Caco-2 (cell line): ENCODE measurements around the gene HOXB7. TPM values are rescaled to one million over a fixed set of nuclear protein-coding genes. Genes with fewer than 3 reads are reported as not detected.

Experiments used
- BruUV-seq: library from RNA; stranded (reverse); fragments of 400-500 nt; replicated peaks from 2 replicates; lab custom pipeline; 2021; lab: Mats Ljungman, UMichigan
- CTCF ChIA-PET: fragments of 300-600 bp; sonication (Branson Sonifier 250); formaldehyde crosslinking; loops from one replicate; lab custom pipeline; 2022; ENCODE audit warnings: antibody characterized with exemption; lab: Charles Lee
- POLR2A ChIA-PET: fragments of 300-600 bp; sonication (Branson Sonifier 250); formaldehyde crosslinking; loops from one replicate; lab custom pipeline; 2022; ENCODE audit warnings: antibody characterized with exemption; lab: Charles Lee
- DNase-seq, 2 experiments: peaks; one replicate each; pipeline versions ENCODE4 v3.0.0 to v3.0.0-alpha.2; 2020 to 2022
- H3K27me3 ChIP-seq: replicated peaks from 2 replicates; pipeline ENCODE4 v1.6.0; 2011; ENCODE audit warnings: low read length; ENCODE audit not compliant: control insufficient read depth, insufficient read depth
- H3K36me3 ChIP-seq: 2 replicates; pipeline ENCODE4 v1.5.1; 2011; ENCODE audit warnings: low read length; ENCODE audit not compliant: control insufficient read depth, insufficient read depth
- H3K4me1 ChIP-seq: fragments of 250-450 bp; sonication (Bioruptor Pico); 2 replicates; pipeline ENCODE4 v1.5.1; 2020; ENCODE audit warnings: mild to moderate bottlenecking
- H3K4me3 ChIP-seq: 2 replicates; pipeline ENCODE4 v1.5.1; 2011; ENCODE audit warnings: low read depth, mild to moderate bottlenecking, control low read depth, low read length
- H3K9me3 ChIP-seq: fragments of 250-450 bp; sonication (Bioruptor Pico); 2 replicates; pipeline ENCODE4 v1.5.1; 2020; ENCODE audit warnings: mild to moderate bottlenecking, moderate library complexity
- H3K27ac Mint-ChIP-seq: one replicate; pipeline ENCODE4 v1.8.0; 2022; ENCODE audit warnings: mixed read lengths; ENCODE audit not compliant: unreplicated experiment
- H3K27me3 Mint-ChIP-seq: one replicate; pipeline ENCODE4 v1.8.0; 2022; ENCODE audit warnings: mixed read lengths; ENCODE audit not compliant: insufficient read depth, unreplicated experiment
- H3K36me3 Mint-ChIP-seq: one replicate; pipeline ENCODE4 v1.8.0; 2022; ENCODE audit warnings: mild to moderate bottlenecking, mixed read lengths; ENCODE audit not compliant: insufficient read depth, unreplicated experiment
- H3K4me1 Mint-ChIP-seq: one replicate; pipeline ENCODE4 v1.8.0; 2022; ENCODE audit warnings: low read depth, mixed read lengths; ENCODE audit not compliant: unreplicated experiment
- H3K4me3 Mint-ChIP-seq: one replicate; pipeline ENCODE4 v1.8.0; 2022; ENCODE audit warnings: mild to moderate bottlenecking, moderate library complexity, mixed read lengths; ENCODE audit not compliant: unreplicated experiment
- H3K9me3 Mint-ChIP-seq: one replicate; pipeline ENCODE4 v1.8.0; 2022; ENCODE audit warnings: mixed read lengths; ENCODE audit not compliant: unreplicated experiment
- intact Hi-C: fragments of 100-400 bp; cut with micrococcal nuclease; formaldehyde crosslinking; loops from one replicate; pipeline ENCODE4 v1.10.0; 2022; ENCODE audit not compliant: unreplicated experiment
- total RNA-seq: library from RNA; stranded (reverse); gene quantifications from 2 replicates; pipeline ENCODE4 v1.2.3, GENCODE V29; 2022
- TF ChIP-seq, protein P1 (sequence below), 2 experiments: fragments of 200-600 bp in 1 of 2; IDR thresholded peaks; 1 replicate in 1 of 2; 2 replicates in 1 of 2; pipeline versions ENCODE4 v1.5.1 to v1.8.0; 2011 to 2022; ENCODE audit warnings: antibody characterized with exemption in 1 of 2, control low read depth in 1 of 2, inconsistent platforms in 1 of 2, low read depth in 1 of 2, low read length in 1 of 2, mild to moderate bottlenecking in 1 of 2, moderate library complexity in 1 of 2; ENCODE audit not compliant: insufficient read depth in 1 of 2, severe bottlenecking in 1 of 2, unreplicated experiment in 1 of 2

The HOXB7 gene
- total RNA-seq, 1 experiment from 2014 or later, result 28.2 TPM

DNA sequence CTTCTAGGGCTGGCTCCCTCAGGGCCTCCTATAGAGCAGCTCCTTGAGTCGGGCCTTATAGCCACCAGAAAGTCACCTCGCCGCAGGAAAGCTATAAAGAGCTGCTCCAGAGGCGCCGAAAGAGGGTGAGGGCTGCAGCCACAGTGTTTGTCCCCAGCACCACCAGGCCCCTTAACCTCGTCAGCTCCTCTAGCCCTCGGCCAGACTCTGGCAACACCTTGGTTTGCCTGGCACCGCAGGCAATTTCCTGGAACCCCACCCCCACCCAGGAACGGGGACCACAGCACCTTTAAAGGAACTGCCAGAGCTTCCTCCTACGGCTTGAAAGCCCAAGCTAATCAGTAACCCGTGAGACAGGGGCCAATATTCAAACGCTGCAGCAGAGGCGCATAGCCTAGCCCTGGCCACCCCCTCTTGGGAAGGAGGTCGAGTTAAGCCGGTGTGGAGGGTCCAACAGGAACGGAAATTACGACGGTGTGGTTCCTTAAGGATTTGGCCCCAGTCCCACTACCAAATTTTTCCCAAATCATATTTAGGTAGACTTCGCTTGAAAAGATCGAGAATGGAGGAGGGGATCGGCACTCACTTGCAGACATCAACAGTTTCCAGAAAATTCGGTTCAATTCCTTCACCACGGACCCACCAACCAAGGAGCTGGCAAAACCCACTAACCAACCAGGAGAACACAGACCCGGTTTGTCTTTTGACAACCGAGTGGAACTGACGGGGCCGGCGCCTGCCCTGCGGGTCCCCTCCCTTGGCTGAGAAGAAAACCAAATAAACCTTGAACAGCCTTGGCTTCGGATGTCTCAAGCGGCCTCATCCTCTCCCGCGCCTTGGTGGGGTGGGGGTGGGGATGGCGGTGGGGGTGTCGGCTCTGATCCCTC is 9.0 kb downstream of the HOXB7 start:
- no peaks in the 10 kb centered on the region for H3K9me3 Mint-ChIP-seq
- DNase-seq, result peak; percentile 60 to 77
- TF ChIP-seq, protein P1, sequence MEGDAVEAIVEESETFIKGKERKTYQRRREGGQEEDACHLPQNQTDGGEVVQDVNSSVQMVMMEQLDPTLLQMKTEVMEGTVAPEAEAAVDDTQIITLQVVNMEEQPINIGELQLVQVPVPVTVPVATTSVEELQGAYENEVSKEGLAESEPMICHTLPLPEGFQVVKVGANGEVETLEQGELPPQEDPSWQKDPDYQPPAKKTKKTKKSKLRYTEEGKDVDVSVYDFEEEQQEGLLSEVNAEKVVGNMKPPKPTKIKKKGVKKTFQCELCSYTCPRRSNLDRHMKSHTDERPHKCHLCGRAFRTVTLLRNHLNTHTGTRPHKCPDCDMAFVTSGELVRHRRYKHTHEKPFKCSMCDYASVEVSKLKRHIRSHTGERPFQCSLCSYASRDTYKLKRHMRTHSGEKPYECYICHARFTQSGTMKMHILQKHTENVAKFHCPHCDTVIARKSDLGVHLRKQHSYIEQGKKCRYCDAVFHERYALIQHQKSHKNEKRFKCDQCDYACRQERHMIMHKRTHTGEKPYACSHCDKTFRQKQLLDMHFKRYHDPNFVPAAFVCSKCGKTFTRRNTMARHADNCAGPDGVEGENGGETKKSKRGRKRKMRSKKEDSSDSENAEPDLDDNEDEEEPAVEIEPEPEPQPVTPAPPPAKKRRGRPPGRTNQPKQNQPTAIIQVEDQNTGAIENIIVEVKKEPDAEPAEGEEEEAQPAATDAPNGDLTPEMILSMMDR (IDR thresholded peaks at IDR 0.05; ENCODE audit: insufficient read depth in 1 of 2, low read depth in 1 of 2, low read length in 1 of 2, severe bottlenecking in 1 of 2, unreplicated experiment in 1 of 2), result no peak
- ChIA-PET CTCF (interaction anchor here (0.5 to 2.0 kb wide), 26 partner anchors 8 to 660 kb away, joined by 3 to 28 read pairs (median 4); partner anchors contain the start of genes ATP5MC1, HOXB5, HOXB8 and HOXB9), POLR2A (interaction anchor here (0.6 kb wide), 1 partner anchor 8 kb away, joined by 3 read pairs; no protein-coding TSS in a partner anchor)
- Histone ChIP-seq H3K36me3 (no peaks in the 10 kb centered on the region), H3K27me3 (peaks cover 4% of the 10 kb centered on the region), H3K9me3 (no peaks in the 10 kb centered on the region), H3K4me3 (peak overlapping the region; percentile 34), H3K4me1 (peaks cover 45% of the 10 kb centered on the region)
- BruUV-seq, result no TSS peak
- H3K4me3 Mint-ChIP-seq, result peak overlapping the region; percentile 74
- no peaks in the 10 kb centered on the region for H3K36me3 Mint-ChIP-seq
- peaks cover 41% of the 10 kb centered on the region for H3K4me1 Mint-ChIP-seq
- peaks cover 28% of the 10 kb centered on the region for H3K27me3 Mint-ChIP-seq
- intact Hi-C loops, result no loop called here
- no peak overlapping the region for H3K27ac Mint-ChIP-seq

DNA sequence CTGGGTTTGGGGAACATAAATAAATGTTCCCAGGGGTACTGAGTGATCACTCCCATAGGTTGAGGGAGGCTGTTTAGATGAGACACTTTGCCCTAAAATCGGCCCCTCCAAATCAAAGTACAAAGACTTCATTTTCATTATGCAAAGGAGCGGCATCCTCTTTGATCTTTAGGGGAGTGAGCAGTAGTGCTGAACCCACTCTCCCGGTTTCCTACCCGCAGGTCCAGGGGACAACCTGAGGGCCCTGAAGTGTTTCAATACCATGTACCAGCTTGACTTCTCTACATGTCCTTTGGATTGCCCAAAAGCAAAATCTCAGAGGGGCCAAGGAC is 9.6 kb downstream of the HOXB7 start:
- ChIA-PET CTCF (interaction anchor here (0.5 to 2.0 kb wide), 21 partner anchors 8 to 659 kb away, joined by 3 to 28 read pairs (median 3); partner anchors contain the start of genes ATP5MC1, HOXB5, HOXB8 and HOXB9), POLR2A (interaction anchor here (0.6 kb wide), 1 partner anchor 9 kb away, joined by 3 read pairs; no protein-coding TSS in a partner anchor)
- TF ChIP-seq, protein P1 (IDR thresholded peaks at IDR 0.05; ENCODE audit: insufficient read depth in 1 of 2, low read depth in 1 of 2, low read length in 1 of 2, severe bottlenecking in 1 of 2, unreplicated experiment in 1 of 2), result no peak
- H3K9me3 Mint-ChIP-seq, result no peaks in the 10 kb centered on the region
- peaks cover 28% of the 10 kb centered on the region for H3K27me3 Mint-ChIP-seq
- H3K4me3 Mint-ChIP-seq, result no peak overlapping the region
- BruUV-seq, result no TSS peak
- H3K4me1 Mint-ChIP-seq, result peaks cover 41% of the 10 kb centered on the region
- H3K27ac Mint-ChIP-seq, result no peak overlapping the region
- H3K36me3 ChIP-seq, result no peaks in the 10 kb centered on the region
- intact Hi-C loops, result no loop called here
- no peak for DNase-seq
- H3K4me3 ChIP-seq, result no peak overlapping the region
- H3K9me3 ChIP-seq, result no peaks in the 10 kb centered on the region
- no peaks in the 10 kb centered on the region for H3K36me3 Mint-ChIP-seq
- H3K4me1 ChIP-seq, result peaks cover 45% of the 10 kb centered on the region
- H3K27me3 ChIP-seq, result peaks cover 4% of the 10 kb centered on the region

DNA sequence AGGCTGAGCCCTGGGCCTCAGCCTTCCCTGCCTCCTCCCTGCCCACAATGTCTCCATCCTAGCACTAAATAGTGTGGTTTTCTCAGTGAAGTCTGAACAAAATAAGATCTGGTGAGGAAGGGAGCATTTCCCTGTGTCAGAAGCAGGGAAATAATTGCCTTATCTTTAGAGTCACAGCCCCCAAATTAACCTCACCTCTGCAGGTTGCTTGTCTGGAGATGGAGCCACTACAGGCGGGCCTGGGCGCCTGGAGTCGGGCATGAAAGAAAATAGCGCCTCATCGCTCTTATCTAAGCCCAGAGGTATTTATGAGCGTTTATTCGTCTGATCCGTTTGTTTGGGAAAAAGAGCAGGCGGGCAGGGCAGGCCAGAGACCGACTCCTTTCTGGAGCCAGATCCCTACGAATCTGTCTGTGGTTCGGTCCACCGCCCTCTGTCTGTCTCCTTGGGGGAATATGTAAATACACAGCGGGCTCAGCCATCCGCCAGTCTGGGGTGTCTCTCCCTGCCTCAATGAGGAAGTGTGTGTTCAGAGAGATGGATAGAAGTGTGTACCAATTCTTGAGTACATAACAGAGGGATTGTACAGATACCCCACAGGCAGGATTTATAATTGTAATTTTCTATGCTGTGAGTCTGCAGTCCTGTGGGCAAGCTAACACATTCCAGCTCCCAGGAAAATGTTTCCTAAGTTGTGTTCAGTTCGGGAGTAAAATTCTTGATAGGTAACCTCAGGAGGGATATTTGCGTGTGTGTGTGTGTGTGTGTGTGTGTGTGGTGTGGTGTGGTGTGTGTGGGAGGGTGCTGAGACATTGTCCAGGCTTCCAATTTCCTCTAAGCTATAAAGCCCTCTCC is 10.3 kb downstream of the HOXB7 start:
- Mint-ChIP-seq H3K4me1 (peaks cover 41% of the 10 kb centered on the region), H3K27ac (no peak overlapping the region), H3K27me3 (peaks cover 25% of the 10 kb centered on the region), H3K9me3 (no peaks in the 10 kb centered on the region), H3K4me3 (peak overlapping the region; percentile 41), H3K36me3 (no peaks in the 10 kb centered on the region)
- intact Hi-C loops, result no loop called here
- POLR2A ChIA-PET, result no interaction called here
- peaks cover 45% of the 10 kb centered on the region for H3K4me1 ChIP-seq
- H3K36me3 ChIP-seq, result no peaks in the 10 kb centered on the region
- peak; percentile 76 to 79 for DNase-seq
- no peak overlapping the region for H3K4me3 ChIP-seq
- H3K9me3 ChIP-seq, result no peaks in the 10 kb centered on the region
- TF ChIP-seq, protein P1 (IDR thresholded peaks at IDR 0.05; ENCODE audit: insufficient read depth in 1 of 2, low read depth in 1 of 2, low read length in 1 of 2, severe bottlenecking in 1 of 2, unreplicated experiment in 1 of 2), result peak in 1 of 2 experiments; percentile 0
- H3K27me3 ChIP-seq, result peaks cover 4% of the 10 kb centered on the region
- CTCF ChIA-PET, result interaction anchor here (0.6 to 2.0 kb wide), 8 partner anchors 9 to 552 kb away, joined by 3 to 28 read pairs (median 6); partner anchors contain the start of genes HOXB9 and NFE2L1
- BruUV-seq, result no TSS peak
